OCI-LY7 (cell line): ENCODE results near the gene DENND4A. TPM values are rescaled to one million over a fixed set of nuclear protein-coding genes. Genes with fewer than 3 reads are reported as not detected.

ENCODE experiments used
- BruUV-seq: library from RNA; stranded (reverse); fragments of 400-500 nt; replicated peaks from 2 replicates; lab custom pipeline; 2021; lab: Mats Ljungman, UMichigan
- CTCF ChIA-PET: fragments of 300-600 bp; sonication (Branson Sonifier 250); formaldehyde crosslinking; loops from one replicate; lab custom pipeline; 2022; ENCODE audit warnings: antibody characterized with exemption; ENCODE audit not compliant: unreplicated experiment; lab: Charles Lee
- POLR2A ChIA-PET: fragments of 300-600 bp; sonication (Branson Sonifier 250); formaldehyde crosslinking; loops from one replicate; lab custom pipeline; 2022; ENCODE audit warnings: antibody characterized with exemption; lab: Charles Lee
- DNase-seq: peaks from one replicate; pipeline ENCODE4 v3.0.0-alpha.2; 2015; ENCODE audit warnings: low spot score
- H2AFZ ChIP-seq: fragments of 200-600 bp; sonication (generic), shearing (Covaris generic); 2 replicates; pipeline ENCODE4 v1.6.1; 2014; ENCODE audit warnings: mild to moderate bottlenecking, antibody characterized with exemption, low read length, moderate library complexity
- H3K27ac ChIP-seq: fragments of 200-600 bp; sonication (generic); 2 replicates; pipeline ENCODE4 v1.5.1; 2014; ENCODE audit warnings: mixed run types, low read depth, mild to moderate bottlenecking, moderate library complexity, low read length, inconsistent platforms; ENCODE audit not compliant: poor library complexity, severe bottlenecking
- H3K36me3 ChIP-seq: fragments of 200-600 bp; sonication (generic); 2 replicates; pipeline ENCODE4 v1.6.1; 2014; ENCODE audit warnings: mild to moderate bottlenecking, antibody characterized with exemption, low read length, moderate library complexity, mixed read lengths; ENCODE audit not compliant: insufficient read depth
- H3K4me1 ChIP-seq: fragments of 200-600 bp; sonication (generic); 2 replicates; pipeline ENCODE4 v1.5.1; 2014; ENCODE audit warnings: mild to moderate bottlenecking, low read length; ENCODE audit not compliant: insufficient read depth, poor library complexity, severe bottlenecking
- H3K4me2 ChIP-seq: fragments of 200-600 bp; sonication (generic); 2 replicates; pipeline ENCODE4 v1.6.1; 2014; ENCODE audit warnings: mild to moderate bottlenecking, low read length
- H3K4me3 ChIP-seq: fragments of 200-600 bp; sonication (generic); 2 replicates; pipeline ENCODE4 v1.5.1; 2014; ENCODE audit warnings: mild to moderate bottlenecking, low read depth, low read length; ENCODE audit not compliant: poor library complexity, severe bottlenecking
- H3K79me2 ChIP-seq: fragments of 200-600 bp; sonication (generic); 2 replicates; pipeline ENCODE4 v1.6.1; 2016; ENCODE audit warnings: low read depth, mild to moderate bottlenecking, low read length, moderate library complexity, mixed read lengths; ENCODE audit not compliant: insufficient read depth
- H3K9me2 ChIP-seq: fragments of 200-600 bp; sonication (generic); 2 replicates; pipeline ENCODE4 v1.6.1; 2016; ENCODE audit warnings: mild to moderate bottlenecking, low read length, mixed read lengths; ENCODE audit not compliant: insufficient read depth
- H3K9me3 ChIP-seq: fragments of 200-600 bp; sonication (generic); 2 replicates; pipeline ENCODE4 v1.6.1; 2014; ENCODE audit warnings: mild to moderate bottlenecking, mixed run types, low read length, mixed read lengths
- H4K20me1 ChIP-seq: fragments of 200-600 bp; sonication (generic); 2 replicates; pipeline ENCODE4 v1.6.1; 2014; ENCODE audit warnings: mild to moderate bottlenecking, antibody characterized with exemption, low read length, moderate library complexity, mixed read lengths; ENCODE audit not compliant: insufficient read depth
- EZH2phosphoT487 ChIP-seq: fragments of 200-600 bp; sonication (generic); IDR thresholded peaks from 2 replicates; pipeline ENCODE4 v1.6.1; 2018; ENCODE audit warnings: low read depth, borderline replicate concordance, mild to moderate bottlenecking, mixed run types, antibody characterized with exemption, low read length, moderate library complexity, mixed read lengths
- intact Hi-C: fragments of 100-400 bp; cut with micrococcal nuclease; formaldehyde crosslinking; loops from one replicate; pipeline ENCODE4 v1.10.0; 2022; ENCODE audit not compliant: unreplicated experiment
- total RNA-seq, 2 experiments: library from RNA; depleted of rRNA in 1 of 2; stranded (reverse); fragments of >200 nt in 1 of 2; shearing (Covaris generic) in 1 of 2; gene quantifications; 2 replicates each; pipeline ENCODE4 v1.2.3, GENCODE V29; 2014 to 2022
- TF ChIP-seq, protein P1 (sequence below): fragments of 200-600 bp; sonication (generic); conservative IDR thresholded peaks from 2 replicates; pipeline ENCODE4 v1.5.1; 2014; ENCODE audit warnings: mild to moderate bottlenecking, antibody characterized with exemption, low read length, moderate library complexity, mixed read lengths

Gene DENND4A
- total RNA-seq, 2 experiments from 2014 or later: 42.7 to 86.5 TPM

DNA sequence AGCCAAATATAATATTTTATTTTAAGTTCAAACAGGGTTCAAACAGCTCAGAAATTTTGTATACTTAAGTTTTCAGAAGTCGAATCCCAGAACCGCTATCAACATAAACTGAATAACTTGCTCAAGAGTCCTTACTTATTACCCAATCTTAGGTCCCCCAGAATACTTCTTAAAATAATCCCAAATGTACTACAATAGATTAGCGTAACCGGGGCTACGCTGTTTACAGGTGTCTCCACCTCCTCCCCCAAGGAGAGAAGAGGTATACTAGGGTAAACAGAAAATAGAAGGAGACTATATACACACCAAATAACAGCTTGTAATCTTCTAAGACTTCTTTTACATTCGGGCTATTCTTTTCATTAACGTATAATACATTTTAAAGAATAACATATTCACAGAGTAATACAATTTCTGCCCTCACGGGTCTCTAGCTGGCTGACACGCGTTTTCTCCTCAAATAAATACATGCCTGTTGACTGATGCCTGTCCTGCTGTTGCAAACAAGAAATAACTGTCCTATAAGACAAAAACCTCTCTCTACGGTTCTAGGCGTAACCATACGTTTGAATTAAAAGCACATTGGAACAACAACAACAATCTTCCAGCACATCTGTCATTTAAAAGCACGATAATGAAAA, 1.3 kb downstream of the DENND4A start:
- ChIA-PET POLR2A (interaction anchor here (0.5 to 3.0 kb wide), 17 partner anchors 9 to 410 kb away, joined by 3 to 14 read pairs (median 4); no protein-coding TSS in a partner anchor), CTCF (no interaction called here)
- TF ChIP-seq EZH2phosphoT487: no peak
- TF ChIP-seq, protein P1, sequence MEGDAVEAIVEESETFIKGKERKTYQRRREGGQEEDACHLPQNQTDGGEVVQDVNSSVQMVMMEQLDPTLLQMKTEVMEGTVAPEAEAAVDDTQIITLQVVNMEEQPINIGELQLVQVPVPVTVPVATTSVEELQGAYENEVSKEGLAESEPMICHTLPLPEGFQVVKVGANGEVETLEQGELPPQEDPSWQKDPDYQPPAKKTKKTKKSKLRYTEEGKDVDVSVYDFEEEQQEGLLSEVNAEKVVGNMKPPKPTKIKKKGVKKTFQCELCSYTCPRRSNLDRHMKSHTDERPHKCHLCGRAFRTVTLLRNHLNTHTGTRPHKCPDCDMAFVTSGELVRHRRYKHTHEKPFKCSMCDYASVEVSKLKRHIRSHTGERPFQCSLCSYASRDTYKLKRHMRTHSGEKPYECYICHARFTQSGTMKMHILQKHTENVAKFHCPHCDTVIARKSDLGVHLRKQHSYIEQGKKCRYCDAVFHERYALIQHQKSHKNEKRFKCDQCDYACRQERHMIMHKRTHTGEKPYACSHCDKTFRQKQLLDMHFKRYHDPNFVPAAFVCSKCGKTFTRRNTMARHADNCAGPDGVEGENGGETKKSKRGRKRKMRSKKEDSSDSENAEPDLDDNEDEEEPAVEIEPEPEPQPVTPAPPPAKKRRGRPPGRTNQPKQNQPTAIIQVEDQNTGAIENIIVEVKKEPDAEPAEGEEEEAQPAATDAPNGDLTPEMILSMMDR: no peak
- Histone ChIP-seq H4K20me1 (no peaks in the 10 kb centered on the region), H3K9me3 (no peaks in the 10 kb centered on the region), H3K36me3 (peaks cover 7% of the 10 kb centered on the region; the same call in 1 of the 2 replicates), H3K4me2 (peak overlapping the region; percentile 81), H3K79me2 (peaks cover 75% of the 10 kb centered on the region), H3K4me3 (peak overlapping the region; percentile 96), H2AFZ (peak overlapping the region; percentile 17; the same call in 1 of the 2 replicates), H3K9me2 (no peaks in the 10 kb centered on the region), H3K4me1 (peaks cover 60% of the 10 kb centered on the region), H3K27ac (peak overlapping the region; percentile 82)
- intact Hi-C loops: no loop called here
- BruUV-seq: no TSS peak
- DNase-seq: peak; percentile 56

DNA sequence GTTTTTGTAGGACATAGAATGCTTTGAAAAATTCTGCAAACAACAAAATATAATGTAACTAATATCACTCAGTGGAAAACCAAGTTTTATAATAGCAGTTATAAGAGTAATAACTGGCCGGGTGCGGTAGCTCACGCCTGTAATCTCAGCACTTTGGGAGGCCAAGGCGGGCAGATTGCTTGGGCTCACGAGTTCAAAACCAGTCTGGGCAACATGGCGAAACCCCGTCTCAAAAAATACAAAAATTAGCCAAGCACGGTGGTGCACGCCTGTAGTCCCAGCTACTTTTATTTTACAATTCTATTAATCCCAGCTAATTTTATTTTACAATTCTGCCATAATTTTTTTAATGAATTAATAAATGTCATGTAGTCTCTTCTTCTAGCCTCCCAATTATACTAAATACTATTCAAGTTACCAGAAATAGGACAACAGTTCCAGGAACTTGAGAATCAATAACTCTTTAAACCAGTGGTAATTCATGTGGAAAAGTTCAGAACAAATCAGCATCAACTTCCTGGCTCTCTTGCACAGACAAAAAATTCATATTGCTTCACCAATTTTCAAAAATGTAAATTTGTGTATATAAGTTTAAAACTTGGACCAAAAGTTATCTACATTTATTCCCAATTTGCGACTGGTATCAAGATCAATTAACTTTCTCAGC, 2.2 kb downstream of the DENND4A start:
- Histone ChIP-seq H4K20me1 (no peaks in the 10 kb centered on the region), H3K4me1 (peaks cover 61% of the 10 kb centered on the region), H3K27ac (peak overlapping the region; percentile 82), H3K36me3 (peaks cover 11% of the 10 kb centered on the region), H3K4me2 (peak overlapping the region; percentile 81), H3K79me2 (peaks cover 84% of the 10 kb centered on the region), H3K4me3 (peak overlapping the region; percentile 96), H2AFZ (0 out of 2 replicates have a peak overlapping the region, but pooled peaks have one; percentile 3), H3K9me3 (no peaks in the 10 kb centered on the region), H3K9me2 (no peaks in the 10 kb centered on the region)
- CTCF ChIA-PET: no interaction called here
- peak; percentile 37 for DNase-seq
- no peak for TF ChIP-seq EZH2phosphoT487
- TF ChIP-seq, protein P1: no peak
- intact Hi-C loops: loop anchor here (10.0 kb wide), 1 partner anchor 715 kb away; the partner anchor contains the start of genes RPL4 and ZWILCH
- TSS peak; percentile 56 for BruUV-seq
- POLR2A ChIA-PET: interaction anchor here (0.8 to 3.0 kb wide), 7 partner anchors 10 to 127 kb away, joined by 3 to 14 read pairs (median 5); no protein-coding TSS in a partner anchor
